Activated CD4-positive, CD25-positive, alpha-beta regulatory T cell treated with anti-CD3 and anti-CD28 coated beads, Interleukin-2, amount 50 U/mL, for 24 hours (primary cell): ENCODE measurements around the gene LYPD6B.

Source experiments
- ATAC-seq, 2 donors: fragments of 150-1000 bp; cut with Tn5 transposase; one replicate each; pipeline ENCODE4 v1.10.0; 2021; ENCODE audit warnings: mild to moderate bottlenecking in 1 of 2, moderate library complexity in 1 of 2

The LYPD6B gene

GRCh38 chr2:149125031-149125725 is 86.7 kb downstream of the LYPD6B start:
- ATAC-seq = no peak

GRCh38 chr2:149129433-149129832 is 90.9 kb downstream of the LYPD6B start:
- ATAC-seq = no peak

GRCh38 chr2:149132339-149132738 is 93.8 kb downstream of the LYPD6B start:
- no peak for ATAC-seq

- no peak for ATAC-seq
Observed at GRCh38 chr2:149132901-149133300, 94.4 kb downstream of the LYPD6B start.

- no peak for ATAC-seq
Observed at GRCh38 chr2:149134335-149134923, 95.9 kb downstream of the LYPD6B start.

- ATAC-seq = no peak
Observed at GRCh38 chr2:149136111-149136510, 97.6 kb downstream of the LYPD6B start.

GRCh38 chr2:149141046-149141445 is 102.5 kb downstream of the LYPD6B start:
- no peak for ATAC-seq

GRCh38 chr2:149143734-149144133 is 105.2 kb downstream of the LYPD6B start:
- no peak for ATAC-seq

GRCh38 chr2:149145314-149146295 is 107.1 kb downstream of the LYPD6B start:
- ATAC-seq = no peak

- ATAC-seq = no peak
Observed at GRCh38 chr2:149146876-149147275, 108.4 kb downstream of the LYPD6B start.

- no peak for ATAC-seq
Observed at GRCh38 chr2:149148194-149149006, 109.9 kb downstream of the LYPD6B start.

GRCh38 chr2:149149007-149149297 is 110.5 kb downstream of the LYPD6B start:
- no peak for ATAC-seq

- ATAC-seq = no peak
Observed at GRCh38 chr2:149152469-149152953, 114.0 kb downstream of the LYPD6B start.

- no peak for ATAC-seq
Observed at GRCh38 chr2:149155196-149155969, 116.9 kb downstream of the LYPD6B start.

- ATAC-seq = no peak
Observed at GRCh38 chr2:149155988-149156387, 117.5 kb downstream of the LYPD6B start.

- no peak for ATAC-seq
Observed at GRCh38 chr2:149156971-149157740, 118.7 kb downstream of the LYPD6B start.

GRCh38 chr2:149158957-149159356 is 120.5 kb downstream of the LYPD6B start:
- ATAC-seq = no peak

- ATAC-seq = no peak
Observed at GRCh38 chr2:149160195-149160594, 121.7 kb downstream of the LYPD6B start.

GRCh38 chr2:149160701-149161217 is 122.3 kb downstream of the LYPD6B start:
- ATAC-seq = no peak

GRCh38 chr2:149161481-149162225 is 123.2 kb downstream of the LYPD6B start:
- ATAC-seq = no peak
